AG08396 (cell line): ENCODE data around the gene BRAF.
"Not testable (repeated sequence)": the region's sequence is repeated elsewhere in the genome, so short reads cannot be mapped to it uniquely, and the experiment has no call there.

ENCODE experiments used
- DNase-seq: peaks from one replicate; pipeline ENCODE4 v3.0.0; 2012; ENCODE audit warnings: low spot score, mixed read lengths

BRAF gene

GRCh38 chr7:140924821-140925421 lies at the start of gene BRAF:
Gene BRAF (minus strand): TSS chr7:140924929. CDS start chr7:140924703, 226 bp downstream.
- DNase-seq, result peak; percentile 95

- DNase-seq, result no peak
Observed at GRCh38 chr7:140972876-140973829, 48.4 kb upstream of the BRAF start.

- no peak for DNase-seq
Observed at GRCh38 chr7:140972344-140972743, 47.6 kb upstream of the BRAF start.

DNA sequence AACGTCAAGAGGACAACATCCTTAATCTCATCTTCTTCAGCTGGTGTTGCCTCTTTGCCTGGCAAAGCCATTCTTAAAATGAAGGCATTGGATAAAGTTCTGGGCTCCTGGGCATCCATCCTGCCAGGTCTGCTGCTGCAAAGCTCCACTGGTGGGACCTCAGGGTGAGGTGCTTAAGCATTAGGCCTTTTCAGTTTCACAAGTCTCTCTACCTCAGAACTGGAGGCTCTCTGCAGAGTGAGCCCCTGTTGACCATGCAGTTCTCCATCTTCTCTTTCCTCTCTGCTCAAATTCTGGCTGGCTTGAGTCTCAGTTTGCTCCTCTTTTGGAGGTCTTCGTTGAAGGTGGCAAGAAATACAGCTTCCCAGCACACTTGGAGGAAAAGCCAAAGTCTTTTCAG lies 42.7 kb upstream of the BRAF start:
- no peak for DNase-seq

GRCh38 chr7:140966561-140967233 lies 42.0 kb upstream of the BRAF start:
- no peak for DNase-seq

DNA sequence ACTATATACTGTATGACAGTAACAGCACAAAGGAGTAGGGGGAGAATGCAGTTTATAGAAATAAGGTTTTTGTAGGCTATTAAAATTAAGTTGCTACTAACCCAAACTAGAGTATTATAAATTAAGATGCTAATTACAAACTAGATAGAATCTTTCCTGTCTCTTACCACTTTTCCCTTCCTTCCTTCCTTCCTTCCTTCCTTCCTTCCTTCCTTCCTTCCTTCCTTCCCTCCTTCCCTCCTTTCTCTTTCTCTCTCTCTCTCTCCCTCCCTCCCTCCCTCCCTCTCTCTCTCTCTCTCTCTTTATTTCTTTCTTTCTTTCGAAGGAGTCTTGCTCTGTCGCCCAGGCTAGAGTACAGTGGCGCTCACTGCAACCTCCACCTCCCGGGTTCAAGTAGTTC lies 36.4 kb upstream of the BRAF start:
- no peak for DNase-seq

DNA sequence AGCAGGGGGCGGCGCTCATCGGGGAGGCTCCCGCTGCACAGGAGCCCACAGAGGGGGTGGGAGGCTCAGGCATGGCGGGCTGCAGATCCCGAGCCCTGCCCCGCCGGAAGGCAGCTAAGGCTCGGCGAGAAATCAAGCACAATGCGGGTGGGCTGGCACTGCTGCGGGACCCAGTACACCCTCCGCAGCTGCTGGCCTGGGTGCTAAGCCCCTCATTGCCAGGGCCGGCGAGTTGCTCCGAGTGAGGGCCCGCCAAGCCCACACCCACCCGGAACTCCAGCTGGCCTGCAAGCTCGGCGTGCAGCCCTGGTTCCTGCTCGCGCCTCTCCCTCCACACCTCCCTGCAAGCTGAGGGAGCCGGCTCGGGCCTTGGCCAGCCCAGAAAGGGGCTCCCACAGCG lies 32.3 kb upstream of the BRAF start:
- DNase-seq, result not testable (repeated sequence)

DNA sequence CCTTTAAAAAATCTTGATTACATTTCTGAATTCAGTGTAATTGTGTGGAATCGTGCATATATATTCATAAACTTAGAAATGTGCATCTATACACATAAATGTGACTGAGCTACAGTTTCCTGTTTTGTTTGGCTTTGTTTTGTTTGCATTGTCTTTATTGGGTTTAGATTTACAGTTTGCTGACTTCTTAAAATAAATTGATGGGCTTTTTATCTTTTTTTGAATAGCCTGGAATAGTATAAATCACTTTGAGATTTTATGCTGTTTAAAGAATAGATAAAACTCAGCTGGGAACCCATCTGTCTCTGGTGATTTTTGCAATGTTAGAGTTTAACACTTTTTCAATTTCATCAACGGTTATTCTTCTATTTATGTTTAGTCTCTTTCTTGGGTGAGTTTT lies 21.2 kb upstream of the BRAF start:
- DNase-seq, result no peak

GRCh38 chr7:140942242-140942641 lies 17.5 kb upstream of the BRAF start:
- not testable (repeated sequence) for DNase-seq

- no peak for DNase-seq
Observed at GRCh38 chr7:140940898-140941297, 16.2 kb upstream of the BRAF start.

GRCh38 chr7:140937702-140938264 lies 13.1 kb upstream of the BRAF start:
- DNase-seq, result no peak

DNA sequence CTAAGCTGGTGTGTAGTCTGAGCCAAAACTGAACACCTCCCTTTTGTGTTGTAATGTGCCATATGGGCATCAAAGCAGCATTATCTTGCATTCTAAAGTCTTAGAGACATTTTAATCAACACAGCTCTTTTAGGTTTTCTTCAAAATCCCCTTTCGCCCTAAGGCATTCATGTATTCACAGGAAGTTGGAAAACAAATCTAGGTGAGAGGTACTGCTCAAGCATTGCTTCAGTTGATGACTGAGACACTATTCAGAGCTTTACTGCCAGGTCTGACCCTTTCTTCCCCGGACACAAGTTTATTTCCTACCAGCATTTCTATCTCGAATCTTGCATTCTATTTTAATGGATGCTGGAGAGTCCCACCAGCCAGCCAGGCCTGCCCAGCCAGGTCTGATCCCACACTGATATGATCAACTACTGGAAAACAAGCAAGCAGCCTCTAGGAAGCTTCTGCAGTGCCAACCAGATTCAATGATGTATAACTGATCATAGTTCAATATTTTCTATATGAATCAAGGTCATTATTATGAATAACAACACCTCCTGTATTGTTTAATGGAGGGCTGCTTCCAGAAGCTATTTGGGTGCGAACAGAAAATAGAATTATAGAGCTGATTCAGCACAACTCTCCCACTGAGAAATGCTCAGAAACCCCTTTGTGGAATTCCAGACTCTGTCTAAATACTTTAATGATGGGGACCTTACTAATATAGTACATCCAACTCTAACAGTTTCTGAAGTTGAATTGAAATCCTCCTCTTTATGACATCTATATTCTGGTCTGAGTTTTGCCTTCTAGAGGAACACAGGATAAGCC lies 4.0 kb upstream of the BRAF start:
- DNase-seq, result no peak

- DNase-seq, result not testable (repeated sequence)
Observed at GRCh38 chr7:140927945-140928344, 3.2 kb upstream of the BRAF start.

- DNase-seq, result no peak
Observed at GRCh38 chr7:140927351-140927750, 2.6 kb upstream of the BRAF start.

DNA sequence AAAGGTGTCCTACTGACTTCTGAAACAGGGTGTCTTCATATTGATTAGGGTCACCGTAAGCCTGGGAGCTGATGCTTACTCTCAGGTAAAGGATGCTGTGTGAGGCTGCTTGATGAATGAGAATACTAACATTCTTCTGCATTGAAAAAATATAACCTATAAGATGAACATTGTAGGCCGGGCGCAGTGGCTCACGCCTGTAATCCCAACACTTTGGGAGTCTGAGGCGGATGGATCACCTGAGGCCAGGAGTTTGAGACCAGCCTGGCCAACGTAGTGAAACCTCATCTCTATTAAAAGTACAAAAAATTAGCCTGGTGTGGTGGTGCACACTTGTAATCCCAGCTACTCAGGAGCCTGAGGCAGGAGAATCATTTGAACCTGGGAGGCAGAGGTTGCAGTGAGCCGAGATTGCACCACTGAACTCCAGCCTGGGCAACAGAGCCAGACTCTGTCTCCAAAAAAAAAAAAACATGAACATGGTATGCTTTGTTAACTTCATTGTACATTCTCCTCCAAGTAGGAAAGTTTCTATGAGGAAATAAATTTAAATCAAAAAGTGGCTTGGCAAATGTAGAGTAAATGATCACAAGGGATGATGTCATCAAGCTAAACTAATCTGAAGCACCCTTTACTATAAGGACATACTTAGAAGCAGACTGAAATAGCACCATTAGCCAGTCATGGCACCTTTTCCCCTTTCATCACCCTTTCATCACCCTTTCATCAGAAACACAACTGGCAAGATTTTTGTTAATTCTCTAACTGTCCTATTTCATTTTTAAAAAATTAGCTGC lies 1.5 kb upstream of the BRAF start:
- no peak for DNase-seq

- peak; percentile 64 for DNase-seq
Observed at GRCh38 chr7:140924019-140924820, 509 bp downstream of the BRAF start.

- DNase-seq, result peak; percentile 13
Observed at GRCh38 chr7:140923358-140924006, 1.2 kb downstream of the BRAF start.

- DNase-seq, result no peak
Observed at GRCh38 chr7:140922741-140923345, 1.9 kb downstream of the BRAF start.

DNA sequence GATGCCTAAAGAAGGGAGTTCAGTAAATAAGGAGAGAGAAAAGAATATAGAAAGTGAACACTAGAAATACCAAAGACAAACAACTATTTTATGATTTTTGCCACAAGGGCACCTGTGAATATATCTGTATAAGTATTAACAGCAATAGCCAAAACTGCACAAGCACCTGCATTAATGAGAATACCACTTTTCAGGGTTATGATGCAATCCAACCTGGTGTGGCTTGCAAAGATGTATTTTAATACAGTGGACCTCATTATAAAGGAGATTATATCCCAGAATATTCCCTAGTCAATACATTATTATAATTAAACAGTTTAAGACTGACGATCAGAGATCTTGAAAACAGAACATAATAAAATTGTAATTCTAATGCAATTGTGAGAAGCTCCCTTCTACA lies 4.0 kb downstream of the BRAF start:
- no peak for DNase-seq
